Naive thymus-derived CD4-positive, alpha-beta T cell (primary cell): ENCODE measurements around the gene GALNT10. TPM values are rescaled to one million over a fixed set of nuclear protein-coding genes. Genes with fewer than 3 reads are reported as not detected.

Experiments used
- ATAC-seq: fragments of 150-1000 bp; cut with Tn5 transposase; 2 replicates; pipeline ENCODE4 v1.10.0; 2021; ENCODE audit warnings: mild to moderate bottlenecking, moderate library complexity
- CTCF ChIA-PET: fragments of 350-600 bp; sonication (Branson Sonifier 250); formaldehyde crosslinking; loops from one replicate; lab custom pipeline; 2021; ENCODE audit warnings: antibody characterized with exemption; lab: Charles Lee
- POLR2A ChIA-PET: fragments of 350-600 bp; sonication (Branson Sonifier 250); formaldehyde crosslinking; loops from one replicate; lab custom pipeline; 2021; ENCODE audit warnings: antibody characterized with exemption, inconsistent platforms; lab: Charles Lee
- DNase-seq, 9 donors: peaks; one replicate each; pipeline versions ENCODE4 v3.0.0 to v3.0.0-alpha.2; 2020 to 2022; ENCODE audit warnings: mixed read lengths in 1 of 9
- H3K27ac ChIP-seq: one replicate; pipeline ENCODE4 v1.7.0; 2013; ENCODE audit warnings: mild to moderate bottlenecking, low read depth, low read length, moderate library complexity
- H3K27me3 ChIP-seq, 2 donors: one replicate each; pipeline ENCODE4 v1.7.0; 2013; ENCODE audit warnings: low read length in 2 of 2, mild to moderate bottlenecking in 2 of 2, moderate library complexity in 2 of 2; ENCODE audit not compliant: control insufficient read depth in 2 of 2, insufficient read depth in 2 of 2
- H3K36me3 ChIP-seq, 3 experiments: 1 replicate in 2 of 3; 2 replicates in 1 of 3; pipeline ENCODE4 v1.7.0; 2013; ENCODE audit warnings: low read length in 3 of 3, mild to moderate bottlenecking in 3 of 3, moderate library complexity in 1 of 3; ENCODE audit not compliant: insufficient read depth in 3 of 3, control insufficient read depth in 2 of 3
- H3K4me1 ChIP-seq, 2 donors: one replicate each; pipeline ENCODE4 v1.7.0; 2013; ENCODE audit warnings: low read length in 2 of 2, mild to moderate bottlenecking in 2 of 2, moderate library complexity in 1 of 2; ENCODE audit not compliant: control insufficient read depth in 2 of 2, insufficient read depth in 2 of 2
- H3K4me3 ChIP-seq: 2 replicates; pipeline ENCODE4 v1.7.0; 2013; ENCODE audit warnings: mild to moderate bottlenecking, low read length
- H3K9me3 ChIP-seq, 3 experiments: 1 replicate in 2 of 3; 2 replicates in 1 of 3; pipeline ENCODE4 v1.7.0; 2013; ENCODE audit warnings: low read length in 3 of 3; ENCODE audit not compliant: control insufficient read depth in 2 of 3
- H3K27ac Mint-ChIP-seq, 9 donors: one replicate each; pipeline ENCODE4 v1.8.0; 2020 to 2022; ENCODE audit warnings: mixed read lengths in 9 of 9, mild to moderate bottlenecking in 8 of 9, moderate library complexity in 5 of 9, inconsistent platforms in 2 of 9
- H3K27me3 Mint-ChIP-seq, 5 donors: one replicate each; pipeline ENCODE4 v1.8.0; 2021 to 2022; ENCODE audit warnings: mixed read lengths in 5 of 5, mild to moderate bottlenecking in 1 of 5
- H3K36me3 Mint-ChIP-seq, 5 donors: one replicate each; pipeline ENCODE4 v1.8.0; 2020 to 2022; ENCODE audit warnings: mixed read lengths in 5 of 5, mild to moderate bottlenecking in 3 of 5, inconsistent platforms in 1 of 5
- H3K4me1 Mint-ChIP-seq, 7 donors: one replicate each; pipeline ENCODE4 v1.8.0; 2020 to 2022; ENCODE audit warnings: mixed read lengths in 7 of 7, mild to moderate bottlenecking in 3 of 7, inconsistent platforms in 1 of 7
- H3K4me3 Mint-ChIP-seq, 10 donors: one replicate each; pipeline ENCODE4 v1.8.0; 2020 to 2022; ENCODE audit warnings: mild to moderate bottlenecking in 10 of 10, mixed read lengths in 10 of 10, moderate library complexity in 6 of 10, inconsistent platforms in 2 of 10
- H3K9me3 Mint-ChIP-seq, 11 donors: one replicate each; pipeline ENCODE4 v1.8.0; 2020 to 2022; ENCODE audit warnings: mixed read lengths in 11 of 11, mild to moderate bottlenecking in 4 of 11, inconsistent platforms in 1 of 11, moderate library complexity in 1 of 11
- intact Hi-C, 2 donors: fragments of 100-400 bp; cut with micrococcal nuclease; formaldehyde crosslinking; loops; one replicate each; pipeline ENCODE4 v1.15.1; 2023
- polyA plus RNA-seq, 2 donors: library from polyadenylated mRNA; unstranded; fragments of 300-500 nt; fragmentation: Illumina TruSeq; gene quantifications; one replicate each; pipeline ENCODE4 v1.2.3, GENCODE V29; 2021
- total RNA-seq, 6 experiments: library from RNA in 5 of 6; stranded (reverse) in 5 of 6; gene quantifications; 1 replicate in 5 of 6; 2 replicates in 1 of 6; pipeline ENCODE4 v1.2.3 and lab custom pipeline; 2021 to 2026

The GALNT10 gene
- total and polyA plus RNA-seq, 7 experiments from 2014 or later: 6.2 to 56.4 (median 24.8) TPM

GRCh38 chr5:154394307-154394706 is 203.8 kb downstream of the GALNT10 start:
- no peak overlapping the region for H3K4me3 Mint-ChIP-seq
- H3K36me3 ChIP-seq: no peaks in the 10 kb centered on the region
- DNase-seq: no peak
- peaks cover 0 to 7% (median 0%) of the 10 kb centered on the region in 7 donors for H3K4me1 Mint-ChIP-seq
- H3K36me3 Mint-ChIP-seq: peaks cover 0 to 37% (median 20%) of the 10 kb centered on the region in 5 donors
- no peaks in the 10 kb centered on the region for H3K4me1 ChIP-seq
- no peaks in the 10 kb centered on the region for H3K27me3 Mint-ChIP-seq
- no peak overlapping the region for H3K27ac ChIP-seq
- H3K27ac Mint-ChIP-seq: peak overlapping the region in 2 of 9 donors; percentile 40 to 84
- no peak for ATAC-seq
- H3K9me3 Mint-ChIP-seq: peaks cover 0 to 4% (median 0%) of the 10 kb centered on the region in 11 donors
- intact Hi-C loops: no loop called here
- H3K27me3 ChIP-seq: no peaks in the 10 kb centered on the region
- H3K4me3 ChIP-seq: no peak overlapping the region
- no peaks in the 10 kb centered on the region for H3K9me3 ChIP-seq
- POLR2A ChIA-PET: no interaction called here
- CTCF ChIA-PET: interaction anchor here (0.6 kb wide), 1 partner anchor 420 kb away, joined by 3 read pairs; no protein-coding TSS in a partner anchor

- ATAC-seq: no peak
- Mint-ChIP-seq H3K27me3 (no peaks in the 10 kb centered on the region), H3K36me3 (peaks cover 0 to 28% (median 12%) of the 10 kb centered on the region in 5 donors), H3K27ac (no peak overlapping the region), H3K4me1 (peaks cover 0 to 7% (median 0%) of the 10 kb centered on the region in 7 donors), H3K9me3 (peaks cover 0 to 4% (median 0%) of the 10 kb centered on the region in 11 donors), H3K4me3 (peak overlapping the region in 1 of 10 donors; percentile 30)
- H3K36me3 ChIP-seq: no peaks in the 10 kb centered on the region
- H3K4me1 ChIP-seq: no peaks in the 10 kb centered on the region
- no peak overlapping the region for H3K4me3 ChIP-seq
- H3K9me3 ChIP-seq: no peaks in the 10 kb centered on the region
- DNase-seq: no peak
- POLR2A ChIA-PET: no interaction called here
- intact Hi-C loops: no loop called here
- H3K27ac ChIP-seq: no peak overlapping the region
- CTCF ChIA-PET: no interaction called here
- H3K27me3 ChIP-seq: no peaks in the 10 kb centered on the region
Observed at GRCh38 chr5:154395407-154396106, 205.0 kb downstream of the GALNT10 start.

GRCh38 chr5:154396128-154396527 is 205.6 kb downstream of the GALNT10 start:
- no peaks in the 10 kb centered on the region for H3K9me3 ChIP-seq
- Mint-ChIP-seq H3K9me3 (peaks cover 0 to 4% (median 0%) of the 10 kb centered on the region in 11 donors), H3K4me3 (no peak overlapping the region), H3K27ac (no peak overlapping the region), H3K36me3 (peaks cover 0 to 25% (median 12%) of the 10 kb centered on the region in 5 donors), H3K27me3 (no peaks in the 10 kb centered on the region), H3K4me1 (peaks cover 0 to 7% (median 0%) of the 10 kb centered on the region in 7 donors)
- intact Hi-C loops: no loop called here
- H3K4me1 ChIP-seq: no peaks in the 10 kb centered on the region
- no peak for DNase-seq
- no peaks in the 10 kb centered on the region for H3K36me3 ChIP-seq
- ChIA-PET CTCF (no interaction called here), POLR2A (no interaction called here)
- H3K27ac ChIP-seq: no peak overlapping the region
- no peak for ATAC-seq
- H3K4me3 ChIP-seq: no peak overlapping the region
- H3K27me3 ChIP-seq: no peaks in the 10 kb centered on the region

- Histone ChIP-seq H3K4me1 (no peaks in the 10 kb centered on the region), H3K9me3 (no peaks in the 10 kb centered on the region), H3K4me3 (no peak overlapping the region), H3K27ac (no peak overlapping the region), H3K36me3 (no peaks in the 10 kb centered on the region), H3K27me3 (no peaks in the 10 kb centered on the region)
- peaks cover 0 to 11% (median 5%) of the 10 kb centered on the region in 5 donors for H3K36me3 Mint-ChIP-seq
- POLR2A ChIA-PET: no interaction called here
- H3K27ac Mint-ChIP-seq: no peak overlapping the region
- CTCF ChIA-PET: interaction anchor here (1.0 kb wide), 1 partner anchor 7 kb away, joined by 3 read pairs; no protein-coding TSS in a partner anchor
- peaks cover 0 to 7% (median 0%) of the 10 kb centered on the region in 7 donors for H3K4me1 Mint-ChIP-seq
- DNase-seq: no peak
- peaks cover 0 to 4% (median 0%) of the 10 kb centered on the region in 11 donors for H3K9me3 Mint-ChIP-seq
- no peaks in the 10 kb centered on the region for H3K27me3 Mint-ChIP-seq
- intact Hi-C loops: no loop called here
- H3K4me3 Mint-ChIP-seq: no peak overlapping the region
- no peak for ATAC-seq
Observed at GRCh38 chr5:154397652-154398406, 207.3 kb downstream of the GALNT10 start.

- intact Hi-C loops: no loop called here
Observed at GRCh38 chr5:154400678-154401077, 210.1 kb downstream of the GALNT10 start.

GRCh38 chr5:154401355-154401754 is 210.8 kb downstream of the GALNT10 start:
- ChIA-PET CTCF (no interaction called here), POLR2A (no interaction called here)
- peak overlapping the region in 1 of 9 donors; percentile 10 for H3K27ac Mint-ChIP-seq
- H3K27me3 ChIP-seq: no peaks in the 10 kb centered on the region
- no peaks in the 10 kb centered on the region for H3K9me3 Mint-ChIP-seq
- H3K27me3 Mint-ChIP-seq: no peaks in the 10 kb centered on the region
- H3K4me3 Mint-ChIP-seq: no peak overlapping the region
- H3K27ac ChIP-seq: no peak overlapping the region
- H3K36me3 Mint-ChIP-seq: no peaks in the 10 kb centered on the region
- ATAC-seq (no peak), DNase-seq (no peak)
- intact Hi-C loops: no loop called here
- peaks cover 4 to 8% of the 10 kb centered on the region in 2 donors for H3K4me1 ChIP-seq
- H3K36me3 ChIP-seq: no peaks in the 10 kb centered on the region
- no peak overlapping the region for H3K4me3 ChIP-seq
- no peaks in the 10 kb centered on the region for H3K9me3 ChIP-seq
- H3K4me1 Mint-ChIP-seq: peaks cover 0 to 15% (median 10%) of the 10 kb centered on the region in 7 donors

More at GRCh38 chr5:154400678-154401077, 210.1 kb downstream of the GALNT10 start:
- Histone ChIP-seq H3K4me1 (peaks cover 4 to 8% of the 10 kb centered on the region in 2 donors), H3K27me3 (no peaks in the 10 kb centered on the region), H3K27ac (no peak overlapping the region), H3K9me3 (no peaks in the 10 kb centered on the region), H3K36me3 (no peaks in the 10 kb centered on the region), H3K4me3 (no peak overlapping the region)
- Mint-ChIP-seq H3K4me1 (peaks cover 0 to 15% (median 10%) of the 10 kb centered on the region in 7 donors), H3K27ac (peak overlapping the region in 1 of 9 donors; percentile 65), H3K9me3 (peaks cover 0 to 4% (median 0%) of the 10 kb centered on the region in 11 donors), H3K36me3 (peaks cover 0 to 5% (median 0%) of the 10 kb centered on the region in 5 donors), H3K27me3 (no peaks in the 10 kb centered on the region), H3K4me3 (no peak overlapping the region)
- ATAC-seq (no peak), DNase-seq (no peak)
- POLR2A ChIA-PET: no interaction called here
- CTCF ChIA-PET: interaction anchor here (1.0 kb wide), 1 partner anchor 370 kb away, joined by 3 read pairs; no protein-coding TSS in a partner anchor
